IMR-90 (cell line): ENCODE data around the gene ADORA2A. TPM values are rescaled to one million over a fixed set of nuclear protein-coding genes. Genes with fewer than 3 reads are reported as not detected.

ENCODE experiments used
- ATAC-seq: fragments of 200-7000 bp; cut with Tn5 transposase; 2 replicates; pipeline ENCODE4 v1.9.1; 2020; ENCODE audit warnings: low read depth, mild to moderate bottlenecking, moderate library complexity
- BruUV-seq: library from RNA; stranded (reverse); fragments of 400-500 nt; replicated peaks from 2 replicates; lab custom pipeline; 2021; lab: Mats Ljungman, UMichigan
- CTCF ChIA-PET: fragments of 300-600 bp; formaldehyde crosslinking; extraction: SDS; loops from one replicate; lab custom pipeline; 2021; ENCODE audit warnings: antibody characterized with exemption; lab: Yijun Ruan, JAX
- POLR2A ChIA-PET: fragments of 300-600 bp; sonication (Branson Sonifier 250); formaldehyde crosslinking; loops from one replicate; lab custom pipeline; 2022; ENCODE audit warnings: antibody characterized with exemption; ENCODE audit not compliant: unreplicated experiment; lab: Charles Lee
- DNase-seq: peaks from one replicate; pipeline ENCODE4 v3.0.0; 2013
- H2AFZ ChIP-seq: replicated peaks from 2 replicates; pipeline ENCODE3; 2013; ENCODE audit warnings: low read length, mild to moderate bottlenecking; ENCODE audit not compliant: poor library complexity
- H2AK5ac ChIP-seq: 2 replicates; pipeline ENCODE4 v1.6.1; 2013; ENCODE audit warnings: low read depth, low read length, inconsistent platforms
- H2AK9ac ChIP-seq: replicated peaks from 2 replicates; pipeline ENCODE3; 2013; ENCODE audit warnings: mild to moderate bottlenecking, low read depth, low read length, moderate library complexity; ENCODE audit not compliant: poor library complexity
- H2BK120ac ChIP-seq: 2 replicates; pipeline ENCODE4 v1.6.1; 2013; ENCODE audit warnings: low read depth, low read length, inconsistent platforms
- H2BK15ac ChIP-seq: 3 replicates; pipeline ENCODE4 v1.6.1; 2013; ENCODE audit warnings: low read depth, low read length, inconsistent platforms
- H2BK20ac ChIP-seq: 2 replicates; pipeline ENCODE4 v1.6.1; 2013; ENCODE audit warnings: low read depth, mild to moderate bottlenecking, inconsistent platforms, low read length, moderate library complexity
- H2BK5ac ChIP-seq: 2 replicates; pipeline ENCODE4 v1.6.1; 2013; ENCODE audit warnings: mild to moderate bottlenecking, low read depth, low read length, inconsistent platforms; ENCODE audit not compliant: poor library complexity, severe bottlenecking
- H3K14ac ChIP-seq: replicated peaks from 2 replicates; pipeline ENCODE4 v1.6.1; 2013; ENCODE audit warnings: low read depth, low read length, inconsistent platforms
- H3K18ac ChIP-seq: 2 replicates; pipeline ENCODE4 v1.6.1; 2013; ENCODE audit warnings: low read depth, low read length, control low read depth
- H3K23ac ChIP-seq: 2 replicates; pipeline ENCODE4 v1.6.1; 2013; ENCODE audit warnings: low read depth, low read length, inconsistent platforms
- H3K27ac ChIP-seq: 2 replicates; pipeline ENCODE4 v1.5.1; 2013; ENCODE audit warnings: mild to moderate bottlenecking, control low read depth, low read length; ENCODE audit not compliant: insufficient read depth
- H3K27me3 ChIP-seq: 2 replicates; pipeline ENCODE4 v1.6.1; 2013; ENCODE audit warnings: low read length; ENCODE audit not compliant: control insufficient read depth, insufficient read depth
- H3K36me3 ChIP-seq: 2 replicates; pipeline ENCODE4 v1.6.1; 2013; ENCODE audit warnings: low read length, mixed read lengths; ENCODE audit not compliant: control insufficient read depth, insufficient read depth
- H3K4ac ChIP-seq: 2 replicates; pipeline ENCODE4 v1.6.1; 2013; ENCODE audit warnings: low read depth, low read length, inconsistent platforms
- H3K4me1 ChIP-seq: 2 replicates; pipeline ENCODE4 v1.6.1; 2013; ENCODE audit warnings: low read length, mixed read lengths; ENCODE audit not compliant: control insufficient read depth, insufficient read depth
- H3K4me2 ChIP-seq: 2 replicates; pipeline ENCODE4 v1.6.1; 2013; ENCODE audit warnings: low read depth, mild to moderate bottlenecking, control low read depth, low read length, moderate library complexity
- H3K4me3 ChIP-seq: 2 replicates; pipeline ENCODE4 v1.5.1; 2013; ENCODE audit warnings: low read depth, mild to moderate bottlenecking, control low read depth, low read length, moderate library complexity; ENCODE audit not compliant: insufficient read depth
- H3K56ac ChIP-seq: 2 replicates; pipeline ENCODE4 v1.6.1; 2013; ENCODE audit warnings: low read length, inconsistent platforms; ENCODE audit not compliant: insufficient read depth; ENCODE audit errors: extremely low read depth
- H3K79me1 ChIP-seq, 2 experiments: 2 replicates each; pipeline ENCODE4 v1.6.1; 2013; ENCODE audit warnings: low read length in 2 of 2, inconsistent platforms in 1 of 2, low read depth in 1 of 2
- H3K9ac ChIP-seq: 2 replicates; pipeline ENCODE4 v1.6.1; 2013; ENCODE audit warnings: low read depth, low read length, control low read depth
- H3K9me1 ChIP-seq: 2 replicates; pipeline ENCODE4 v1.6.1; 2013; ENCODE audit warnings: low read length, inconsistent platforms; ENCODE audit not compliant: insufficient read depth
- H3K9me3 ChIP-seq: 2 replicates; pipeline ENCODE4 v1.6.1; 2013; ENCODE audit warnings: low read length; ENCODE audit not compliant: control insufficient read depth, insufficient read depth
- H4K20me1 ChIP-seq: 2 replicates; pipeline ENCODE4 v1.6.1; 2013; ENCODE audit warnings: low read length, inconsistent platforms; ENCODE audit not compliant: insufficient read depth
- H4K5ac ChIP-seq: 2 replicates; pipeline ENCODE4 v1.6.1; 2013; ENCODE audit warnings: mild to moderate bottlenecking, low read depth, low read length, control low read depth
- H4K8ac ChIP-seq, 2 experiments: 2 replicates each; pipeline ENCODE4 v1.6.1; 2013; ENCODE audit warnings: low read depth in 2 of 2, low read length in 2 of 2, control low read depth in 1 of 2, inconsistent platforms in 1 of 2
- H4K91ac ChIP-seq: 2 replicates; pipeline ENCODE4 v1.6.1; 2013; ENCODE audit warnings: low read depth, low read length, inconsistent platforms; ENCODE audit not compliant: insufficient read depth
- ELK1 ChIP-seq: fragments of 150-350 bp; IDR thresholded peaks from 2 replicates; pipeline ENCODE4 v1.6.1; 2016; ENCODE audit warnings: low read depth, mild to moderate bottlenecking, low read length, moderate library complexity, borderline replicate concordance
- FOS ChIP-seq: fragments of 150-350 bp; IDR thresholded peaks from 2 replicates; pipeline ENCODE4 v1.6.1; 2016; ENCODE audit warnings: low read depth, low read length
- MAZ ChIP-seq: IDR thresholded peaks from 2 replicates; pipeline ENCODE4 v1.6.1; 2012; ENCODE audit warnings: low read depth, mild to moderate bottlenecking, low read length, improper control_type of control experiment, moderate library complexity, borderline replicate concordance
- MXI1 ChIP-seq: IDR thresholded peaks from 2 replicates; pipeline ENCODE4 v1.6.1; 2012; ENCODE audit warnings: low read depth, mild to moderate bottlenecking, low read length, moderate library complexity, borderline replicate concordance
- NFE2L2 ChIP-seq: fragments of 150-350 bp; IDR thresholded peaks from 2 replicates; pipeline ENCODE4 v1.6.1; 2016; ENCODE audit warnings: low read depth, mild to moderate bottlenecking, low read length
- RAD21 ChIP-seq: IDR thresholded peaks from 2 replicates; pipeline ENCODE4 v1.6.1; 2012; ENCODE audit warnings: low read length, improper control_type of control experiment
- RCOR1 ChIP-seq: IDR thresholded peaks from 2 replicates; pipeline ENCODE4 v1.6.1; 2012; ENCODE audit warnings: mild to moderate bottlenecking, low read length, improper control_type of control experiment; ENCODE audit not compliant: insufficient replicate concordance
- RFX5 ChIP-seq: IDR thresholded peaks from 2 replicates; pipeline ENCODE4 v1.8.0; 2012; ENCODE audit warnings: low read depth, mild to moderate bottlenecking, low read length, moderate library complexity
- SMC3 ChIP-seq: fragments of 150-350 bp; IDR thresholded peaks from 2 replicates; pipeline ENCODE4 v1.6.1; 2016; ENCODE audit warnings: low read depth, mild to moderate bottlenecking, antibody characterized with exemption, low read length, moderate library complexity
- WGBS, 2 experiments: methylation state at CpG; one replicate each; pipeline versions ENCODE4 v1.1.5 to v1.1.7; 2013; ENCODE audit warnings: missing lambda C conversion rate in 2 of 2; ENCODE audit not compliant: insufficient read length in 1 of 2; ENCODE audit errors: extremely low coverage in 2 of 2; 5-methylcytosine and 5-hydroxymethylcytosine counted together
- dilution Hi-C: fragments of 300-500 bp; cut with HindIII; formaldehyde crosslinking; loops from one replicate; pipeline ENCODE4 v1.14.3; 2018; ENCODE audit warnings: low sequenced_read_pairs; ENCODE audit not compliant: unreplicated experiment
- in situ Hi-C: fragments of 300-500 bp; cut with MboI; formaldehyde crosslinking; loops from 3 replicates; pipeline ENCODE4 v1.14.3; 2019; ENCODE audit warnings: low sequenced_read_pairs, inconsistent platforms, mixed read lengths
- intact Hi-C: fragments of 100-400 bp; cut with micrococcal nuclease; formaldehyde crosslinking; loops from 2 replicates; pipeline ENCODE4 v1.10.0; 2022
- polyA plus RNA-seq, 3 experiments: library from polyadenylated mRNA; depleted of rRNA; stranded (reverse); fragments of >200 nt; gene quantifications; 2 replicates each; pipeline ENCODE4 v1.2.3, GENCODE V29; 2012; ENCODE audit warnings: low replicate concordance in 1 of 3
- total RNA-seq: library from RNA; depleted of rRNA; stranded (reverse); fragments of >200 nt; gene quantifications from 2 replicates; pipeline ENCODE4 v1.2.3, GENCODE V29; 2012
- TF ChIP-seq, protein P1 (sequence below): fragments of 150-350 bp; IDR thresholded peaks from 2 replicates; pipeline ENCODE4 v1.6.1; 2017; ENCODE audit warnings: mild to moderate bottlenecking, antibody characterized with exemption, low read length, low read depth

ADORA2A gene
- total and polyA plus RNA-seq, 2 of the 4 experiments (the other 2 are of a cell fraction), result 0.36 to 1.1 TPM

DNA sequence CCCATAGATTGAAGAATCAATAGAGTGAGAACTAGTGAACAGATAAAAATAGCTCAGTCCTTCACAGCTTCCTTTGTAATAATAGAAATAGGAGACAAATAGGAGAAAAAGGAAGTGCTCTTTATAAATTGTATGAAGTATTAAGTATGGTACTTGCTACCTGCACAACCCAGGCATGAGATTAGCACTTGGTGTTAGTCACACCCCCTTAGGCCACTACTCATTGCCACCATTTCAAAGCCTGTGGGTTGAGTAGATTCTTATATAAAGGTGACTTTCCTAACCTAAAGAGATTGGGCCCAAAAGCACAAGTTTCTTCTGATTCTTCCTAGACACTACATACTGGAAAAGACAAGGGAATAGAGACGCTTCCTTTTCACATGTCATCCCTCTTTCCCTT is 37.7 kb upstream of the ADORA2A start:
- H2AFZ ChIP-seq, result no peak overlapping the region
- H3K4me2 ChIP-seq, result no peak overlapping the region
- no peak overlapping the region for H2BK20ac ChIP-seq
- dilution Hi-C loops (no loop called here), intact Hi-C loops (no loop called here), in situ Hi-C loops (no loop called here)
- H3K4ac ChIP-seq, result no peak overlapping the region
- H3K79me1 ChIP-seq, result peaks cover 15 to 52% of the 10 kb centered on the region in 2 experiments
- no peak overlapping the region for H3K56ac ChIP-seq
- no peak for ATAC-seq
- H3K23ac ChIP-seq, result no peak overlapping the region
- H3K27me3 ChIP-seq, result no peaks in the 10 kb centered on the region
- no peaks in the 10 kb centered on the region for H4K20me1 ChIP-seq
- WGBS, 2 experiments, result no CpG with 5 or more reads among the region's 1 CpG
- no peak for DNase-seq
- TF ChIP-seq SMC3 (no peak), RCOR1 (no peak), NFE2L2 (no peak), MXI1 (no peak), MAZ (no peak), RFX5 (no peak), RAD21 (no peak), FOS (no peak), ELK1 (no peak)
- TF ChIP-seq, protein P1, sequence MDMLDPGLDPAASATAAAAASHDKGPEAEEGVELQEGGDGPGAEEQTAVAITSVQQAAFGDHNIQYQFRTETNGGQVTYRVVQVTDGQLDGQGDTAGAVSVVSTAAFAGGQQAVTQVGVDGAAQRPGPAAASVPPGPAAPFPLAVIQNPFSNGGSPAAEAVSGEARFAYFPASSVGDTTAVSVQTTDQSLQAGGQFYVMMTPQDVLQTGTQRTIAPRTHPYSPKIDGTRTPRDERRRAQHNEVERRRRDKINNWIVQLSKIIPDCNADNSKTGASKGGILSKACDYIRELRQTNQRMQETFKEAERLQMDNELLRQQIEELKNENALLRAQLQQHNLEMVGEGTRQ, result no peak
- no peak overlapping the region for H2AK5ac ChIP-seq
- H3K9ac ChIP-seq, result no peak overlapping the region
- no peak overlapping the region for H2BK5ac ChIP-seq
- H3K18ac ChIP-seq, result no peak overlapping the region
- peaks cover 8% of the 10 kb centered on the region for H3K9me1 ChIP-seq
- H3K4me1 ChIP-seq, result peaks cover 16% of the 10 kb centered on the region
- H3K14ac ChIP-seq, result no peak overlapping the region
- H2BK15ac ChIP-seq, result no peak overlapping the region
- H4K5ac ChIP-seq, result no peak overlapping the region
- H3K4me3 ChIP-seq, result no peak overlapping the region
- no peaks in the 10 kb centered on the region for H3K9me3 ChIP-seq
- H4K8ac ChIP-seq, result no peak overlapping the region
- CTCF ChIA-PET, result interaction anchor here (0.8 kb wide), 1 partner anchor 12 kb away, joined by 3 read pairs; no protein-coding TSS in a partner anchor
- H2BK120ac ChIP-seq, result no peak overlapping the region
- no TSS peak for BruUV-seq
- H4K91ac ChIP-seq, result no peak overlapping the region
- peaks cover 3% of the 10 kb centered on the region for H3K36me3 ChIP-seq
- no peak overlapping the region for H2AK9ac ChIP-seq
- no peak overlapping the region for H3K27ac ChIP-seq
- POLR2A ChIA-PET, result no interaction called here
